Left ventricle myocardium inferior (tissue), 1 donor: Measurements from ENCODE around the gene CASP10. TPM values are rescaled to one million over a fixed set of nuclear protein-coding genes. Genes with fewer than 3 reads are reported as not detected.
"Not testable (repeated sequence)": the region's sequence is repeated elsewhere in the genome, so short reads cannot be mapped to it uniquely, and the experiment has no call there.

Experiments
- DNase-seq: peaks from one replicate; pipeline ENCODE4 v3.0.0-alpha.2; 2020
- H3K27ac ChIP-seq: fragments of 200-600 bp; replicated peaks from 2 replicates; pipeline ENCODE4 v1.8.0; 2021
- H3K27me3 ChIP-seq: fragments of 200-600 bp; 2 replicates; pipeline ENCODE4 v1.8.0; 2021; ENCODE audit warnings: low read depth
- H3K36me3 ChIP-seq: fragments of 200-600 bp; 2 replicates; pipeline ENCODE4 v1.8.0; 2021
- H3K4me1 ChIP-seq: fragments of 200-600 bp; 2 replicates; pipeline ENCODE4 v1.8.0; 2021
- H3K4me3 ChIP-seq: fragments of 200-600 bp; 2 replicates; pipeline ENCODE4 v1.8.0; 2021; ENCODE audit warnings: mild to moderate bottlenecking, moderate library complexity
- H3K9me3 ChIP-seq: fragments of 200-600 bp; replicated peaks from 2 replicates; pipeline ENCODE4 v1.8.0; 2021
- CTCF ChIP-seq: fragments of 200-600 bp; IDR thresholded peaks from 2 replicates; pipeline ENCODE4 v1.8.0; 2021; ENCODE audit warnings: antibody characterized with exemption, mild to moderate bottlenecking, borderline replicate concordance
- intact Hi-C: fragments of 100-400 bp; cut with micrococcal nuclease; formaldehyde crosslinking; loops from one replicate; pipeline ENCODE4 v1.11.0; 2022
- total RNA-seq: library from RNA; stranded (reverse); fragmentation: NEBNext Ultra II Directional; extraction: Animal tissue kit (Norgen Biotek cat#: 25700); gene quantifications from one replicate; pipeline ENCODE4 v1.2.1, GENCODE V29; 2021
- donor health status: DM: no; HTN: yes; CAD: no; lungs with severe emphysema.

CASP10 gene
- total RNA-seq, 1 donor from 2014 or later, result 5.4 TPM

- intact Hi-C loops, result no loop called here
- no peak overlapping the region for H3K4me3 ChIP-seq
Observed at GRCh38 chr2:201149064-201149820, 33.7 kb upstream of the CASP10 start.

GRCh38 chr2:201149821-201150165 lies 33.1 kb upstream of the CASP10 start:
- H3K27ac ChIP-seq, result peak overlapping the region; percentile 79
- H3K27me3 ChIP-seq, DNase-seq, H3K4me3 ChIP-seq, intact Hi-C loops, H3K9me3 ChIP-seq: not testable (repeated sequence)
- H3K4me1 ChIP-seq, result peaks cover 80% of the 10 kb centered on the region
- peaks cover 84% of the 10 kb centered on the region for H3K36me3 ChIP-seq

More at GRCh38 chr2:201149064-201149820, 33.7 kb upstream of the CASP10 start:
- no peaks in the 10 kb centered on the region for H3K9me3 ChIP-seq
- H3K4me1 ChIP-seq, result peaks cover 83% of the 10 kb centered on the region
- H3K27ac ChIP-seq, result peak overlapping the region; percentile 79
- no peak for TF ChIP-seq CTCF
- no peaks in the 10 kb centered on the region for H3K27me3 ChIP-seq
- DNase-seq, result no peak
- H3K36me3 ChIP-seq, result peaks cover 84% of the 10 kb centered on the region

GRCh38 chr2:201150454-201151020 lies 32.4 kb upstream of the CASP10 start:
- no peak for DNase-seq
- Histone ChIP-seq H3K4me3 (peak overlapping the region; percentile 2), H3K27ac (peak overlapping the region; percentile 79), H3K36me3 (peaks cover 84% of the 10 kb centered on the region), H3K4me1 (peaks cover 76% of the 10 kb centered on the region), H3K9me3 (no peaks in the 10 kb centered on the region), H3K27me3 (no peaks in the 10 kb centered on the region)
- intact Hi-C loops, result no loop called here
- TF ChIP-seq CTCF, result no peak

- H3K9me3 ChIP-seq, result no peaks in the 10 kb centered on the region
- peak overlapping the region; percentile 2 for H3K4me3 ChIP-seq
- DNase-seq, result no peak
- peaks cover 84% of the 10 kb centered on the region for H3K36me3 ChIP-seq
- peaks cover 80% of the 10 kb centered on the region for H3K4me1 ChIP-seq
- H3K27me3 ChIP-seq, result no peaks in the 10 kb centered on the region
- H3K27ac ChIP-seq, result peak overlapping the region; percentile 79
- intact Hi-C loops, result no loop called here
- TF ChIP-seq CTCF, result no peak
Observed at GRCh38 chr2:201151127-201151981, 31.6 kb upstream of the CASP10 start.

- TF ChIP-seq CTCF, result no peak
- intact Hi-C loops, result no loop called here
- H3K9me3 ChIP-seq, result no peaks in the 10 kb centered on the region
- H3K4me1 ChIP-seq, result peaks cover 81% of the 10 kb centered on the region
- no peak for DNase-seq
- peak overlapping the region; percentile 79 for H3K27ac ChIP-seq
- H3K4me3 ChIP-seq, result no peak overlapping the region
- no peaks in the 10 kb centered on the region for H3K27me3 ChIP-seq
- peaks cover 86% of the 10 kb centered on the region for H3K36me3 ChIP-seq
Observed at GRCh38 chr2:201152517-201152916, 30.4 kb upstream of the CASP10 start.
